Esophagus muscularis mucosa (tissue), 4 donors: ENCODE data around the gene SDK2.

Experiments
- EP300 ChIP-seq: sonication (generic); formaldehyde crosslinking; IDR thresholded peaks from one replicate; pipeline ENCODE4 v1.6.1; 2017; ENCODE audit warnings: antibody characterized with exemption
- POLR2A ChIP-seq: fragments of 450-650 bp; IDR thresholded peaks from one replicate; pipeline ENCODE4 v1.6.1; 2017; ENCODE audit warnings: antibody characterized with exemption, moderate library complexity, mild to moderate bottlenecking, low read depth
- POLR2AphosphoS5 ChIP-seq, 2 donors: sonication (generic); formaldehyde crosslinking; IDR thresholded peaks; one replicate each; pipeline ENCODE4 v1.6.1; 2017; ENCODE audit warnings: antibody characterized with exemption in 2 of 2
- TF ChIP-seq, protein P1 (sequence below), 3 experiments: fragments of 200-600 bp in 2 of 3; fragments of 450-650 bp in 1 of 3; sonication (generic) in 2 of 3; IDR thresholded peaks; one replicate each; pipeline ENCODE4 v1.5.1; 2017 to 2019; ENCODE audit warnings: antibody characterized with exemption in 3 of 3, mild to moderate bottlenecking in 2 of 3, moderate library complexity in 1 of 3

DNA sequence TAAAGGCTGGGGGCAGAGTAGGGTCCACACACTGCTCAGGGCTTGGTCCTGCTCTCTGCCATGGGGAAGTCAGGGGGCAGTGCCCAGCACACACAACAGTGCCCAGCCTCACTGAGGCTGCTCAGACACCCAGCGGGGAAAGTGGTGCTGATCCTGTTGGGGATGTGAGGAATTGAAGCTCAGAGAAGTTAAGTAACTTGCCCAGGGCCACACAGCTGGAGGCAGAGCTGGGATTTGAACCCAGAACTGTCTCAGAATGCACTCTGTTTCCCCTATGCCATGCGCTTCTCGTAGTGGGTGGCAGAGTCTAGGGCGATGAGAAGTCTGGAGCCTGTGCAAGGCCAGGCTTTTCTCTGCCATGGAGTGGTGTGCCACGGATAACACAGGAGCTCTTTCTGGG is 59.3 kb downstream of the SDK2 start:
- TF ChIP-seq POLR2A (no peak), POLR2AphosphoS5 (IDR thresholded peaks at IDR 0.05) (no peak), EP300 (no peak)
- TF ChIP-seq, protein P1, sequence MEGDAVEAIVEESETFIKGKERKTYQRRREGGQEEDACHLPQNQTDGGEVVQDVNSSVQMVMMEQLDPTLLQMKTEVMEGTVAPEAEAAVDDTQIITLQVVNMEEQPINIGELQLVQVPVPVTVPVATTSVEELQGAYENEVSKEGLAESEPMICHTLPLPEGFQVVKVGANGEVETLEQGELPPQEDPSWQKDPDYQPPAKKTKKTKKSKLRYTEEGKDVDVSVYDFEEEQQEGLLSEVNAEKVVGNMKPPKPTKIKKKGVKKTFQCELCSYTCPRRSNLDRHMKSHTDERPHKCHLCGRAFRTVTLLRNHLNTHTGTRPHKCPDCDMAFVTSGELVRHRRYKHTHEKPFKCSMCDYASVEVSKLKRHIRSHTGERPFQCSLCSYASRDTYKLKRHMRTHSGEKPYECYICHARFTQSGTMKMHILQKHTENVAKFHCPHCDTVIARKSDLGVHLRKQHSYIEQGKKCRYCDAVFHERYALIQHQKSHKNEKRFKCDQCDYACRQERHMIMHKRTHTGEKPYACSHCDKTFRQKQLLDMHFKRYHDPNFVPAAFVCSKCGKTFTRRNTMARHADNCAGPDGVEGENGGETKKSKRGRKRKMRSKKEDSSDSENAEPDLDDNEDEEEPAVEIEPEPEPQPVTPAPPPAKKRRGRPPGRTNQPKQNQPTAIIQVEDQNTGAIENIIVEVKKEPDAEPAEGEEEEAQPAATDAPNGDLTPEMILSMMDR (IDR thresholded peaks at IDR 0.05), result no peak
